ENCODE measurements around the gene BEX4. TPM values are rescaled to one million over a fixed set of nuclear protein-coding genes. Genes with fewer than 3 reads are reported as not detected.

BEX4 gene
- total RNA-seq: 12.8 and 22.7 TPM in 2 replicates

GRCh38 chrX:103214870-103215424 lies at the start of gene BEX4:
BEX4 (plus strand) TSS chrX:103215108; CDS start chrX:103216154, 1,046 bp downstream.

GRCh38 chrX:103254921-103255493 lies 40.1 kb downstream of the BEX4 start, which contains the start of gene TCEAL8:
TCEAL8 (minus strand) TSS chrX:103255155; CDS start chrX:103253979, 1,176 bp downstream.

Other genes starting within 250 kb of the BEX4 start
- not detected in 2 replicates for gene BEX1, start 150.9 kb upstream of the BEX4 start, total RNA-seq
- gene NXF3, start 122.0 kb upstream of the BEX4 start, total RNA-seq: not detected in 2 replicates
- 61.7 and 84.8 TPM in 2 replicates for gene TCEAL8, start 40.0 kb downstream of the BEX4 start, total RNA-seq
- gene TCEAL5, start 61.6 kb downstream of the BEX4 start, total RNA-seq: not detected in 2 replicates
- 29.4 and 32.5 TPM in 2 replicates for gene BEX2, start 95.9 kb downstream of the BEX4 start, total RNA-seq
- 3.9 and 4.0 TPM in 2 replicates for gene TCEAL7, start 115.1 kb downstream of the BEX4 start, total RNA-seq
- gene TCEAL9, start 141.4 kb downstream of the BEX4 start, total RNA-seq: 35.4 and 50.8 TPM in 2 replicates
- 88.2 and 133 TPM in 2 replicates for gene BEX3, start 161.4 kb downstream of the BEX4 start, total RNA-seq